Thoracic aorta (tissue), 2 donors: Measurements from ENCODE around the gene F2R. TPM values are rescaled to one million over a fixed set of nuclear protein-coding genes. Genes with fewer than 3 reads are reported as not detected.
A peak's percentile ranks its signal among the peaks of the same experiment; 100 is the strongest.

Experiments
- ATAC-seq: fragments of 150-250 bp; one replicate; pipeline ENCODE4 v1.8.0; 2017; ENCODE audit warnings: low read depth; ENCODE audit not compliant: insufficient number of reproducible peaks, low FRiP score
- DNase-seq: peaks from one replicate; pipeline ENCODE4 v3.0.0-alpha.2; 2020; ENCODE audit warnings: low spot score
- H3K27ac ChIP-seq, 2 donors: fragments of 200-600 bp; sonication (generic); 1 replicate in 1 of 2; 2 replicates in 1 of 2; pipeline ENCODE4 v1.5.1; 2016; ENCODE audit warnings: mild to moderate bottlenecking in 2 of 2, moderate library complexity in 2 of 2
- H3K27me3 ChIP-seq: fragments of 200-600 bp; sonication (generic); replicated peaks from 2 replicates; pipeline ENCODE4 v1.6.0; 2016; ENCODE audit warnings: mild to moderate bottlenecking; ENCODE audit not compliant: insufficient read depth
- H3K36me3 ChIP-seq: fragments of 200-600 bp; sonication (generic); one replicate; pipeline ENCODE4 v1.5.1; 2016
- H3K4me1 ChIP-seq, 2 donors: fragments of 200-600 bp; sonication (generic); 1 replicate in 1 of 2; 2 replicates in 1 of 2; pipeline versions ENCODE4 v1.5.1 to v1.6.0; 2016; ENCODE audit warnings: low read depth in 2 of 2, mild to moderate bottlenecking in 1 of 2; ENCODE audit not compliant: control insufficient read depth in 1 of 2
- H3K4me3 ChIP-seq: fragments of 200-600 bp; sonication (generic); 2 replicates; pipeline ENCODE4 v1.5.1; 2016; ENCODE audit warnings: mild to moderate bottlenecking
- H3K9me3 ChIP-seq: fragments of 200-600 bp; sonication (generic); 2 replicates; pipeline ENCODE4 v1.5.1; 2016
- total RNA-seq, 2 donors: library from RNA; depleted of rRNA; stranded (reverse); fragments of >200 nt; gene quantifications; one replicate each; pipeline versions ENCODE4 v1.1.0 to v1.2.3, GENCODE V29; 2016
- TF ChIP-seq, protein P1 (sequence below): fragments of 200-600 bp; sonication (generic); IDR thresholded peaks from one replicate; pipeline ENCODE4 v1.5.1; 2019; ENCODE audit warnings: antibody characterized with exemption

Gene F2R
- total RNA-seq, 2 donors from 2014 or later = 96.4 to 240 TPM

DNA sequence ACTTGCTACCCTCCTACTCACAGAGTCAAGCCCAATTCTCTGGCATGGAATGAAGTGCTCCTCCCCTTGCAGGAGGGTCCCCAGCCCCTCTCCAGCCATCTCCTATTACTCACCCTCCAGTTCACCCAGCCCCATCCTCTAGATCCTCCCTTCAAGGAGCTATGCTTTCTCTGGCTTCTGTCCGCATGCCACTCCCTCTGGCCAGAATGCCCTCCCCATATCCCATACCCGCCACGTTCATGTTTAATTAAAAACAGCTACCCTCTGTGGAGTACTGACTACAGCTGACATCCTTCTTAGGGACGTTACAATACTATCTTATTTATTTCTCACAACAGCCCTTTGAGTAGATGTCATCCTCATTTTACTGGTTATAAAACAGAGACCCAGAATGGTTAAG, 3.0 kb downstream of the F2R start:
- DNase-seq (no peak), ATAC-seq (no peak)
- Histone ChIP-seq H3K27ac (no peak overlapping the region), H3K4me1 (peaks cover 0 to 12% of the 10 kb centered on the region in 2 donors), H3K9me3 (no peaks in the 10 kb centered on the region), H3K4me3 (no peak overlapping the region), H3K27me3 (no peaks in the 10 kb centered on the region), H3K36me3 (no peaks in the 10 kb centered on the region)
- TF ChIP-seq, protein P1, sequence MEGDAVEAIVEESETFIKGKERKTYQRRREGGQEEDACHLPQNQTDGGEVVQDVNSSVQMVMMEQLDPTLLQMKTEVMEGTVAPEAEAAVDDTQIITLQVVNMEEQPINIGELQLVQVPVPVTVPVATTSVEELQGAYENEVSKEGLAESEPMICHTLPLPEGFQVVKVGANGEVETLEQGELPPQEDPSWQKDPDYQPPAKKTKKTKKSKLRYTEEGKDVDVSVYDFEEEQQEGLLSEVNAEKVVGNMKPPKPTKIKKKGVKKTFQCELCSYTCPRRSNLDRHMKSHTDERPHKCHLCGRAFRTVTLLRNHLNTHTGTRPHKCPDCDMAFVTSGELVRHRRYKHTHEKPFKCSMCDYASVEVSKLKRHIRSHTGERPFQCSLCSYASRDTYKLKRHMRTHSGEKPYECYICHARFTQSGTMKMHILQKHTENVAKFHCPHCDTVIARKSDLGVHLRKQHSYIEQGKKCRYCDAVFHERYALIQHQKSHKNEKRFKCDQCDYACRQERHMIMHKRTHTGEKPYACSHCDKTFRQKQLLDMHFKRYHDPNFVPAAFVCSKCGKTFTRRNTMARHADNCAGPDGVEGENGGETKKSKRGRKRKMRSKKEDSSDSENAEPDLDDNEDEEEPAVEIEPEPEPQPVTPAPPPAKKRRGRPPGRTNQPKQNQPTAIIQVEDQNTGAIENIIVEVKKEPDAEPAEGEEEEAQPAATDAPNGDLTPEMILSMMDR = no peak

DNA sequence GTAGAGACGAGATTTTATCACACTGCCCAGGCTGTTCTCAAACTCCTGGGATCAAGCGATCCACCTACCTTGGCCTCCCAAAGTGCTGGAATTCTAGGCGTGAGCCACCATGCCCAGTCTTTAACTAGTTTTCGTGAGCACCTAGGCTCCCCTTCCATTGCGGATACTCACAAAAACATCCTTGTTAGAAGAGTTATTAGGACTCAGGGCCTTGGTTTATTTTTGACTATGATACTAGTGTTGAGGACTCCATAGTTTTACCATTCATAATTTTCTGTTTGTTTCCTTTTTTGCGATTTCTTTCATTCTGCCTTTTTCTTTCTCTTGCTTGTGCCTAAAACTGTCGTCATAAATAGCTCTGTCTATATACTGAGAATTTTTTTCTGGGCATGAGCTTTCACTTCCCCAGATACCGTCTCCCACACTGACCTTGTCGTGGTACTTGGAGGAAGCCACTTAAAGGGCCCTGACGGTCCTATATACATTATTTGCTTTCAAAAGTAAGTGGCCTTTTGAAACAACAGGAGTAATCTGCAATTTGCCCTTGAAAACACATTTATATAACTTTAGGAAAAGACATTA, 5.2 kb downstream of the F2R start:
- H3K4me1 ChIP-seq = peaks cover 0 to 12% of the 10 kb centered on the region in 2 donors
- TF ChIP-seq, protein P1 = no peak
- ATAC-seq = no peak
- H3K36me3 ChIP-seq = no peaks in the 10 kb centered on the region
- H3K27ac ChIP-seq = no peak overlapping the region
- no peaks in the 10 kb centered on the region for H3K9me3 ChIP-seq
- no peaks in the 10 kb centered on the region for H3K27me3 ChIP-seq
- no peak overlapping the region for H3K4me3 ChIP-seq
- no peak for DNase-seq

DNA sequence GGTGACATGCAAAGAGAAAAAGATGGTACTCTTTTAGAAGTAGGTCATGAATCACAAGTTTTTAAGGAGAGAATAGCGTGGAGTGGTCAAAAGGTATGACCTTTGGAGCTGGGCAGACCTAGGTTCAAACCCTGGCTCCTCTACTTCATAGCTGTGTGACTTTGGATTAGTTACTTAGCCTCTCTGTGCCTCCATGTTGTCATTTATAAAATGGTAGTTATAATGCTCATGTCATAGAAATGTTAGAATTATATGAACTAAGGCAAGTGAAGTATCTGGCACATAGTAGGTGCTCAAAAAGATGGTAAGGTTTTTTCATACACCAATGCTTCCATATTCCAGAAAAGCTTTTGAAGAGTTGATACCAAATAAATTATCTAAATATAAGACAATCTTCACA, 7.3 kb downstream of the F2R start:
- TF ChIP-seq, protein P1 = no peak
- Histone ChIP-seq H3K27me3 (no peaks in the 10 kb centered on the region), H3K9me3 (no peaks in the 10 kb centered on the region), H3K4me1 (no peaks in the 10 kb centered on the region), H3K27ac (no peak overlapping the region), H3K4me3 (no peak overlapping the region), H3K36me3 (no peaks in the 10 kb centered on the region)
- DNase-seq = no peak
- no peak for ATAC-seq

DNA sequence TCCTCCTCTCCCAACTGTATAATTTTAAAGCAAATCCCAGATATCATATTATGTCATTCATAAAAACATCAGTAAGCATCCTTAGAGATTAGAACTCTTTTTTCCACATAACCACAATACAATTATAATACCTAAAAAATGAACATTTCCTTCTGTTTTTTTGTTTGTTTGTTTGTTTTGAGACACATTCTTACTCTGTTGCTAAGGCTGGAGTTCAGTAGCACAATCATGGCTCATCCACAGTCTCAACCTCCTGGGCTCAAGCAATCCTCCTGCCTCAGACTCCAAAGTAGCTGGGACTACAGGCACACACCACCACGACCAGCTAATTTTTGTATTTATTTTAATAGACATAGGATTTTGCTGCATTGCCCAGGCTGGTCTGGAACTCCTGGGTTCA, 8.0 kb downstream of the F2R start:
- Histone ChIP-seq H3K27me3 (no peaks in the 10 kb centered on the region), H3K36me3 (no peaks in the 10 kb centered on the region), H3K9me3 (no peaks in the 10 kb centered on the region), H3K27ac (no peak overlapping the region), H3K4me3 (no peak overlapping the region), H3K4me1 (no peaks in the 10 kb centered on the region)
- TF ChIP-seq, protein P1 = no peak
- ATAC-seq (no peak), DNase-seq (no peak)

DNA sequence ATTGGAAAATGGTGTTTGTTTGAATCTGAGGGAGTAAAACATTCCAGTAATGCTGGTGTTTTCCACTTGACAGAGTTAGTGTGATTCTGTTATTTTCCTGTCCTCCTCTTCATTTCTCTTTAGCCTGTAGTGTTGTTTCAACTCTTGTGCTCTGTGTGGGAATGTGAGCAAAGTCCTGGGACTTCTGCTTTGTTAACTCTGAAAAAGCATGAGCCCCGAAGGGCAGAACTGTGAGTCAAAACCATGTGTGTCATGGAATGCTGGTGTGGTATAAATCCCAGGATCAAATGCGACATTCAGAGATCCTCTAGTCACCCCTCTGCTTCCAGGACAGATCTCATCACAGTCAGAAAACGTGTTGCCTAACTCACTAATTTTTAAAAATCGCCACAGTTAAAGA, 8.9 kb downstream of the F2R start:
- ATAC-seq (peak; percentile 38), DNase-seq (no peak)
- no peaks in the 10 kb centered on the region for H3K36me3 ChIP-seq
- no peak overlapping the region for H3K4me3 ChIP-seq
- no peaks in the 10 kb centered on the region for H3K27me3 ChIP-seq
- no peaks in the 10 kb centered on the region for H3K4me1 ChIP-seq
- H3K27ac ChIP-seq = no peak overlapping the region
- H3K9me3 ChIP-seq = peaks cover 6% of the 10 kb centered on the region
- TF ChIP-seq, protein P1 = no peak
